IMR-90 (cell line): ENCODE measurements around the gene MATK. TPM values are rescaled to one million over a fixed set of nuclear protein-coding genes. Genes with fewer than 3 reads are reported as not detected.

ENCODE experiments used
- ATAC-seq: fragments of 200-7000 bp; cut with Tn5 transposase; 2 replicates; pipeline ENCODE4 v1.9.1; 2020; ENCODE audit warnings: low read depth, mild to moderate bottlenecking, moderate library complexity
- BruUV-seq: library from RNA; stranded (reverse); fragments of 400-500 nt; replicated peaks from 2 replicates; lab custom pipeline; 2021; lab: Mats Ljungman, UMichigan
- CTCF ChIA-PET: fragments of 300-600 bp; formaldehyde crosslinking; extraction: SDS; loops from one replicate; lab custom pipeline; 2021; ENCODE audit warnings: antibody characterized with exemption; lab: Yijun Ruan, JAX
- POLR2A ChIA-PET: fragments of 300-600 bp; sonication (Branson Sonifier 250); formaldehyde crosslinking; loops from one replicate; lab custom pipeline; 2022; ENCODE audit warnings: antibody characterized with exemption; ENCODE audit not compliant: unreplicated experiment; lab: Charles Lee
- DNase-seq: peaks from one replicate; pipeline ENCODE4 v3.0.0; 2013
- H2AFZ ChIP-seq: replicated peaks from 2 replicates; pipeline ENCODE3; 2013; ENCODE audit warnings: low read length, mild to moderate bottlenecking; ENCODE audit not compliant: poor library complexity
- H2AK5ac ChIP-seq: 2 replicates; pipeline ENCODE4 v1.6.1; 2013; ENCODE audit warnings: low read depth, low read length, inconsistent platforms
- H2AK9ac ChIP-seq: replicated peaks from 2 replicates; pipeline ENCODE3; 2013; ENCODE audit warnings: mild to moderate bottlenecking, low read depth, low read length, moderate library complexity; ENCODE audit not compliant: poor library complexity
- H2BK120ac ChIP-seq: 2 replicates; pipeline ENCODE4 v1.6.1; 2013; ENCODE audit warnings: low read depth, low read length, inconsistent platforms
- H2BK15ac ChIP-seq: 3 replicates; pipeline ENCODE4 v1.6.1; 2013; ENCODE audit warnings: low read depth, low read length, inconsistent platforms
- H2BK20ac ChIP-seq: 2 replicates; pipeline ENCODE4 v1.6.1; 2013; ENCODE audit warnings: low read depth, mild to moderate bottlenecking, inconsistent platforms, low read length, moderate library complexity
- H2BK5ac ChIP-seq: 2 replicates; pipeline ENCODE4 v1.6.1; 2013; ENCODE audit warnings: mild to moderate bottlenecking, low read depth, low read length, inconsistent platforms; ENCODE audit not compliant: poor library complexity, severe bottlenecking
- H3K14ac ChIP-seq: replicated peaks from 2 replicates; pipeline ENCODE4 v1.6.1; 2013; ENCODE audit warnings: low read depth, low read length, inconsistent platforms
- H3K18ac ChIP-seq: 2 replicates; pipeline ENCODE4 v1.6.1; 2013; ENCODE audit warnings: low read depth, low read length, control low read depth
- H3K23ac ChIP-seq: 2 replicates; pipeline ENCODE4 v1.6.1; 2013; ENCODE audit warnings: low read depth, low read length, inconsistent platforms
- H3K27ac ChIP-seq: 2 replicates; pipeline ENCODE4 v1.5.1; 2013; ENCODE audit warnings: mild to moderate bottlenecking, control low read depth, low read length; ENCODE audit not compliant: insufficient read depth
- H3K27me3 ChIP-seq: 2 replicates; pipeline ENCODE4 v1.6.1; 2013; ENCODE audit warnings: low read length; ENCODE audit not compliant: control insufficient read depth, insufficient read depth
- H3K36me3 ChIP-seq: 2 replicates; pipeline ENCODE4 v1.6.1; 2013; ENCODE audit warnings: low read length, mixed read lengths; ENCODE audit not compliant: control insufficient read depth, insufficient read depth
- H3K4ac ChIP-seq: 2 replicates; pipeline ENCODE4 v1.6.1; 2013; ENCODE audit warnings: low read depth, low read length, inconsistent platforms
- H3K4me1 ChIP-seq: 2 replicates; pipeline ENCODE4 v1.6.1; 2013; ENCODE audit warnings: low read length, mixed read lengths; ENCODE audit not compliant: control insufficient read depth, insufficient read depth
- H3K4me2 ChIP-seq: 2 replicates; pipeline ENCODE4 v1.6.1; 2013; ENCODE audit warnings: low read depth, mild to moderate bottlenecking, control low read depth, low read length, moderate library complexity
- H3K4me3 ChIP-seq: 2 replicates; pipeline ENCODE4 v1.5.1; 2013; ENCODE audit warnings: low read depth, mild to moderate bottlenecking, control low read depth, low read length, moderate library complexity; ENCODE audit not compliant: insufficient read depth
- H3K56ac ChIP-seq: 2 replicates; pipeline ENCODE4 v1.6.1; 2013; ENCODE audit warnings: low read length, inconsistent platforms; ENCODE audit not compliant: insufficient read depth; ENCODE audit errors: extremely low read depth
- H3K79me1 ChIP-seq, 2 experiments: 2 replicates each; pipeline ENCODE4 v1.6.1; 2013; ENCODE audit warnings: low read length in 2 of 2, inconsistent platforms in 1 of 2, low read depth in 1 of 2
- H3K9ac ChIP-seq: 2 replicates; pipeline ENCODE4 v1.6.1; 2013; ENCODE audit warnings: low read depth, low read length, control low read depth
- H3K9me1 ChIP-seq: 2 replicates; pipeline ENCODE4 v1.6.1; 2013; ENCODE audit warnings: low read length, inconsistent platforms; ENCODE audit not compliant: insufficient read depth
- H3K9me3 ChIP-seq: 2 replicates; pipeline ENCODE4 v1.6.1; 2013; ENCODE audit warnings: low read length; ENCODE audit not compliant: control insufficient read depth, insufficient read depth
- H4K20me1 ChIP-seq: 2 replicates; pipeline ENCODE4 v1.6.1; 2013; ENCODE audit warnings: low read length, inconsistent platforms; ENCODE audit not compliant: insufficient read depth
- H4K5ac ChIP-seq: 2 replicates; pipeline ENCODE4 v1.6.1; 2013; ENCODE audit warnings: mild to moderate bottlenecking, low read depth, low read length, control low read depth
- H4K8ac ChIP-seq, 2 experiments: 2 replicates each; pipeline ENCODE4 v1.6.1; 2013; ENCODE audit warnings: low read depth in 2 of 2, low read length in 2 of 2, control low read depth in 1 of 2, inconsistent platforms in 1 of 2
- H4K91ac ChIP-seq: 2 replicates; pipeline ENCODE4 v1.6.1; 2013; ENCODE audit warnings: low read depth, low read length, inconsistent platforms; ENCODE audit not compliant: insufficient read depth
- RAD21 ChIP-seq: IDR thresholded peaks from 2 replicates; pipeline ENCODE4 v1.6.1; 2012; ENCODE audit warnings: low read length, improper control_type of control experiment
- WGBS, 2 experiments: methylation state at CpG; one replicate each; pipeline versions ENCODE4 v1.1.5 to v1.1.7; 2013; ENCODE audit warnings: missing lambda C conversion rate in 2 of 2; ENCODE audit not compliant: insufficient read length in 1 of 2; ENCODE audit errors: extremely low coverage in 2 of 2; 5-methylcytosine and 5-hydroxymethylcytosine counted together
- dilution Hi-C: fragments of 300-500 bp; cut with HindIII; formaldehyde crosslinking; loops from one replicate; pipeline ENCODE4 v1.14.3; 2018; ENCODE audit warnings: low sequenced_read_pairs; ENCODE audit not compliant: unreplicated experiment
- in situ Hi-C: fragments of 300-500 bp; cut with MboI; formaldehyde crosslinking; loops from 3 replicates; pipeline ENCODE4 v1.14.3; 2019; ENCODE audit warnings: low sequenced_read_pairs, inconsistent platforms, mixed read lengths
- intact Hi-C: fragments of 100-400 bp; cut with micrococcal nuclease; formaldehyde crosslinking; loops from 2 replicates; pipeline ENCODE4 v1.10.0; 2022
- polyA plus RNA-seq, 3 experiments: library from polyadenylated mRNA; depleted of rRNA; stranded (reverse); fragments of >200 nt; gene quantifications; 2 replicates each; pipeline ENCODE4 v1.2.3, GENCODE V29; 2012; ENCODE audit warnings: low replicate concordance in 1 of 3
- total RNA-seq: library from RNA; depleted of rRNA; stranded (reverse); fragments of >200 nt; gene quantifications from 2 replicates; pipeline ENCODE4 v1.2.3, GENCODE V29; 2012
- TF ChIP-seq, protein P1 (sequence below): conservative IDR thresholded peaks from 2 replicates; pipeline ENCODE4 v1.5.1; 2012; ENCODE audit warnings: mild to moderate bottlenecking, low read depth, low read length, improper control_type of control experiment

Gene MATK
- total and polyA plus RNA-seq, 2 of the 4 experiments (the other 2 are of a cell fraction): not detected

DNA sequence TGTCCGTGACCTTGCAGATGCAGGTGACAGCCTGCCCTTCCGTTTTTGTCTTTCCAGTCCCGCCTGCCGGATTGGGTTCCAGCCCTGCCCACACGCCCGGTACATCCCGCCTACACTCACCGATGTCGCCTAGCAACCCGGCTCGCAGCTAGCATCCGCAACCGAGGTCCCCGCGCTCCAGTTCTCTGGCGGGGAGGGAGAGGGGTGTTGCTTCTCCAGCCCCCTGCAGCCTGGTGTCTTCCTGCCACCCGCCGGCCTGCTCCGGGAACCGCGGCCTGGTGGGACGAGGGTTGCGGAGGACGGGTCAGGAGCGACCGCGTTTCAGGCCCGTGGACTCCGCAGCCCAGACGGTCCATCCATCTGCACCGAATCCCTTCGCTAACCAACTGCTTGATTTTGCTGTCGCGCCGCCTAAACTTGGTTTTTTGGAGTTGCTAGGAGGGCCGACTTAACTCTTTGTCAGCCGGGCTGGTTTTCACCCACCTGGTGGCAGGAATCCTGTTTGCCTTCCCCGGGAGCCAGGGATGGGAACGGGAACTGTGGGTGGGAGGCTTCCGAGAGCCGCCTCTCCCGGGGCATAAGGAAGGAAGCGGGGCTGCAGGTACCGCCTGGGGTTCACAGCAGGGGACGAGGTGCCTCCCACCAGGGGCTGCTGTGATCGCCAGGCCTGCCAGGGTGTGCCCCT is 15.4 kb upstream of the MATK start:
- dilution Hi-C loops: no loop called here
- H4K20me1 ChIP-seq: no peaks in the 10 kb centered on the region
- peak overlapping the region; percentile 84 for H2AFZ ChIP-seq

More for the DNA sequence above, 15.4 kb upstream of the MATK start:
- no peak overlapping the region for H2BK20ac ChIP-seq
- H3K9ac ChIP-seq: no peak overlapping the region
- no peak overlapping the region for H3K4ac ChIP-seq
- no peaks in the 10 kb centered on the region for H3K36me3 ChIP-seq
- H3K9me1 ChIP-seq: no peaks in the 10 kb centered on the region
- H3K4me3 ChIP-seq: no peak overlapping the region
- ATAC-seq (peak; percentile 72), DNase-seq (no peak)
- no peak overlapping the region for H4K8ac ChIP-seq
- H3K27ac ChIP-seq: no peak overlapping the region
- H4K5ac ChIP-seq: no peak overlapping the region
- CTCF ChIA-PET: no interaction called here
- no peak overlapping the region for H2BK5ac ChIP-seq
- no peak overlapping the region for H2BK120ac ChIP-seq
- no peak overlapping the region for H2AK5ac ChIP-seq
- peaks cover 35% of the 10 kb centered on the region for H3K27me3 ChIP-seq
- H3K56ac ChIP-seq: no peak overlapping the region
- H3K23ac ChIP-seq: no peak overlapping the region
- H3K18ac ChIP-seq: no peak overlapping the region
- no TSS peak for BruUV-seq
- H2BK15ac ChIP-seq: no peak overlapping the region
- no peak overlapping the region for H4K91ac ChIP-seq
- no peak overlapping the region for H2AK9ac ChIP-seq
- intact Hi-C loops: no loop called here
- peak overlapping the region; percentile 40; the same call in 1 of the 2 replicates for H3K4me2 ChIP-seq
- no peaks in the 10 kb centered on the region for H3K79me1 ChIP-seq
- TF ChIP-seq, protein P1, sequence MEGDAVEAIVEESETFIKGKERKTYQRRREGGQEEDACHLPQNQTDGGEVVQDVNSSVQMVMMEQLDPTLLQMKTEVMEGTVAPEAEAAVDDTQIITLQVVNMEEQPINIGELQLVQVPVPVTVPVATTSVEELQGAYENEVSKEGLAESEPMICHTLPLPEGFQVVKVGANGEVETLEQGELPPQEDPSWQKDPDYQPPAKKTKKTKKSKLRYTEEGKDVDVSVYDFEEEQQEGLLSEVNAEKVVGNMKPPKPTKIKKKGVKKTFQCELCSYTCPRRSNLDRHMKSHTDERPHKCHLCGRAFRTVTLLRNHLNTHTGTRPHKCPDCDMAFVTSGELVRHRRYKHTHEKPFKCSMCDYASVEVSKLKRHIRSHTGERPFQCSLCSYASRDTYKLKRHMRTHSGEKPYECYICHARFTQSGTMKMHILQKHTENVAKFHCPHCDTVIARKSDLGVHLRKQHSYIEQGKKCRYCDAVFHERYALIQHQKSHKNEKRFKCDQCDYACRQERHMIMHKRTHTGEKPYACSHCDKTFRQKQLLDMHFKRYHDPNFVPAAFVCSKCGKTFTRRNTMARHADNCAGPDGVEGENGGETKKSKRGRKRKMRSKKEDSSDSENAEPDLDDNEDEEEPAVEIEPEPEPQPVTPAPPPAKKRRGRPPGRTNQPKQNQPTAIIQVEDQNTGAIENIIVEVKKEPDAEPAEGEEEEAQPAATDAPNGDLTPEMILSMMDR: peak; percentile 25; the same call in 1 of the 2 replicates
- no peak for TF ChIP-seq RAD21
- no peaks in the 10 kb centered on the region for H3K4me1 ChIP-seq
- peaks cover 6% of the 10 kb centered on the region; the same call in 1 of the 2 replicates for H3K9me3 ChIP-seq
- no peak overlapping the region for H3K14ac ChIP-seq
- WGBS, 2 experiments: 3% methylated on average over 23 of the region's 46 CpGs; no CpG with 5 or more reads in 1 of the 2 experiments
- POLR2A ChIA-PET: no interaction called here
- in situ Hi-C loops: no loop called here
